Activated CD8-positive, alpha-beta memory T cell treated with anti-CD3 and anti-CD28 coated beads for 48 hours (primary cell): ENCODE measurements around the gene BTBD10.

Source experiments
- DNase-seq, 3 experiments: peaks; one replicate each; pipeline ENCODE4 v3.0.0-alpha.2; 2020; ENCODE audit warnings: low read depth in 2 of 3, low spot score in 2 of 3

The BTBD10 gene

GRCh38 chr11:13375798-13376197, 87.2 kb downstream of the BTBD10 start:
- no peak for DNase-seq

- DNase-seq = no peak
These were observed 89.8 kb downstream of the BTBD10 start for GRCh38 chr11:13373216-13373615.

- DNase-seq = no peak
These were observed 95.0 kb downstream of the BTBD10 start for GRCh38 chr11:13368041-13368446.

- DNase-seq = no peak
These were observed 95.9 kb downstream of the BTBD10 start for GRCh38 chr11:13367115-13367514.

GRCh38 chr11:13366266-13367026, 96.6 kb downstream of the BTBD10 start:
- no peak for DNase-seq

- DNase-seq = no peak
These were observed 98.6 kb downstream of the BTBD10 start for GRCh38 chr11:13364388-13364787.

GRCh38 chr11:13362596-13363109, 100.4 kb downstream of the BTBD10 start:
- no peak for DNase-seq

- DNase-seq = no peak
These were observed 104.3 kb downstream of the BTBD10 start for GRCh38 chr11:13358596-13359270.

- no peak for DNase-seq
These were observed 105.8 kb downstream of the BTBD10 start for GRCh38 chr11:13357232-13357631.

- DNase-seq = no peak
These were observed 107.8 kb downstream of the BTBD10 start for GRCh38 chr11:13355191-13355590.

- no peak for DNase-seq
These were observed 108.7 kb downstream of the BTBD10 start for GRCh38 chr11:13354335-13354734.

GRCh38 chr11:13352711-13353110, 110.3 kb downstream of the BTBD10 start:
- no peak for DNase-seq

- no peak for DNase-seq
These were observed 113.4 kb downstream of the BTBD10 start for GRCh38 chr11:13349581-13349980.

- no peak for DNase-seq
These were observed 114.0 kb downstream of the BTBD10 start for GRCh38 chr11:13349046-13349445.

- DNase-seq = no peak
These were observed 114.7 kb downstream of the BTBD10 start for GRCh38 chr11:13348305-13348704.

- DNase-seq = no peak
These were observed 115.1 kb downstream of the BTBD10 start for GRCh38 chr11:13347901-13348300.

GRCh38 chr11:13346470-13346869, 116.6 kb downstream of the BTBD10 start:
- DNase-seq = no peak

GRCh38 chr11:13344818-13345217, 118.2 kb downstream of the BTBD10 start:
- no peak for DNase-seq

GRCh38 chr11:13343931-13344717, 118.9 kb downstream of the BTBD10 start:
- peak in 2 of 3 experiments; percentile 33 to 35 for DNase-seq

GRCh38 chr11:13343067-13343466, 120.0 kb downstream of the BTBD10 start:
- DNase-seq = no peak

- no peak for DNase-seq
These were observed 122.0 kb downstream of the BTBD10 start for GRCh38 chr11:13341026-13341425.
